T follicular helper cell (primary cell): ENCODE results near the gene ZGPAT.
A peak's percentile ranks its signal among the peaks of the same experiment; 100 is the strongest.

Experiments
- DNase-seq: peaks from one replicate; pipeline ENCODE4 v3.0.0-alpha.2; 2020; ENCODE audit warnings: low read depth

Gene ZGPAT

GRCh38 chr20:63744574-63745423 is 37.0 kb downstream of the ZGPAT start:
- no peak for DNase-seq

- no peak for DNase-seq
These were observed 37.6 kb downstream of the ZGPAT start for GRCh38 chr20:63745424-63745805.

- DNase-seq = no peak
These were observed 38.3 kb downstream of the ZGPAT start for GRCh38 chr20:63745961-63746731.

GRCh38 chr20:63746751-63747315 is 39.0 kb downstream of the ZGPAT start:
- DNase-seq = no peak

GRCh38 chr20:63747622-63748069 is 39.8 kb downstream of the ZGPAT start:
- DNase-seq = no peak

GRCh38 chr20:63748070-63748933 is 40.5 kb downstream of the ZGPAT start:
- DNase-seq = no peak

GRCh38 chr20:63748934-63749270 is 41.1 kb downstream of the ZGPAT start:
- no peak for DNase-seq

GRCh38 chr20:63749597-63750508 is 42.0 kb downstream of the ZGPAT start:
- DNase-seq = no peak

- DNase-seq = peak; percentile 41
These were observed 43.1 kb downstream of the ZGPAT start for GRCh38 chr20:63750807-63751470.

- no peak for DNase-seq
These were observed 43.8 kb downstream of the ZGPAT start for GRCh38 chr20:63751471-63752271.

- DNase-seq = no peak
These were observed 44.7 kb downstream of the ZGPAT start for GRCh38 chr20:63752411-63753101.

- no peak for DNase-seq
These were observed 45.5 kb downstream of the ZGPAT start for GRCh38 chr20:63753381-63753780.

GRCh38 chr20:63754008-63754407 is 46.2 kb downstream of the ZGPAT start:
- DNase-seq = no peak

- no peak for DNase-seq
These were observed 48.3 kb downstream of the ZGPAT start for GRCh38 chr20:63755933-63756647.

- DNase-seq = no peak
These were observed 48.8 kb downstream of the ZGPAT start for GRCh38 chr20:63756648-63756991.

- DNase-seq = no peak
These were observed 50.3 kb downstream of the ZGPAT start for GRCh38 chr20:63758152-63758551.

GRCh38 chr20:63759377-63759901 is 51.6 kb downstream of the ZGPAT start:
- DNase-seq = no peak
